HG02623 (cell line): Measurements from ENCODE around the gene PTPN14.

ENCODE experiments used
- ATAC-seq: cut with Tn5 transposase; IDR thresholded peaks from one replicate; pipeline ENCODE4 v1.9.1; 2021; ENCODE audit warnings: moderate library complexity; ENCODE audit not compliant: unreplicated experiment

The PTPN14 gene

GRCh38 chr1:214378492-214378891 is 172.9 kb downstream of the PTPN14 start:
- ATAC-seq: no peak

GRCh38 chr1:214377886-214378285 is 173.5 kb downstream of the PTPN14 start:
- ATAC-seq: no peak

GRCh38 chr1:214377485-214377884 is 173.9 kb downstream of the PTPN14 start:
- no peak for ATAC-seq

- ATAC-seq: no peak
Observed at GRCh38 chr1:214372092-214372491, 179.3 kb downstream of the PTPN14 start.

- no peak for ATAC-seq
Observed at GRCh38 chr1:214370615-214371014, 180.8 kb downstream of the PTPN14 start.

GRCh38 chr1:214369364-214369763 is 182.0 kb downstream of the PTPN14 start:
- ATAC-seq: no peak

GRCh38 chr1:214367841-214368240 is 183.6 kb downstream of the PTPN14 start:
- ATAC-seq: no peak

- no peak for ATAC-seq
Observed at GRCh38 chr1:214364786-214365295, 186.6 kb downstream of the PTPN14 start.

- no peak for ATAC-seq
Observed at GRCh38 chr1:214364386-214364785, 187.0 kb downstream of the PTPN14 start.

- ATAC-seq: no peak
Observed at GRCh38 chr1:214363386-214363785, 188.0 kb downstream of the PTPN14 start.

GRCh38 chr1:214362188-214362882 is 189.1 kb downstream of the PTPN14 start:
- no peak for ATAC-seq

- ATAC-seq: no peak
Observed at GRCh38 chr1:214361636-214362035, 189.8 kb downstream of the PTPN14 start.

GRCh38 chr1:214360525-214361164 is 190.8 kb downstream of the PTPN14 start:
- ATAC-seq: no peak

- no peak for ATAC-seq
Observed at GRCh38 chr1:214360116-214360515, 191.3 kb downstream of the PTPN14 start.

GRCh38 chr1:214354440-214355148 is 196.8 kb downstream of the PTPN14 start:
- ATAC-seq: no peak

- no peak for ATAC-seq
Observed at GRCh38 chr1:214352838-214353237, 198.6 kb downstream of the PTPN14 start.

- ATAC-seq: no peak
Observed at GRCh38 chr1:214351551-214352277, 199.7 kb downstream of the PTPN14 start.

GRCh38 chr1:214349781-214350180 is 201.6 kb downstream of the PTPN14 start:
- ATAC-seq: no peak

- ATAC-seq: no peak
Observed at GRCh38 chr1:214349008-214349407, 202.4 kb downstream of the PTPN14 start.

- ATAC-seq: no peak
Observed at GRCh38 chr1:214344897-214345296, 206.5 kb downstream of the PTPN14 start.

- no peak for ATAC-seq
Observed at GRCh38 chr1:214342525-214342924, 208.9 kb downstream of the PTPN14 start.
